Activated T-cell treated with anti-CD3 and anti-CD28 coated beads, Interleukin-2, amount 50 U/mL, for 24 hours (primary cell): Measurements from ENCODE around the gene ITGAL.
"Not testable (repeated sequence)": the region's sequence is repeated elsewhere in the genome, so short reads cannot be mapped to it uniquely, and the experiment has no call there.

Source experiments
- DNase-seq: peaks from one replicate; pipeline ENCODE4 v3.0.0-alpha.2; 2020
- H3K27ac Mint-ChIP-seq: 2 replicates; pipeline ENCODE4 v1.8.0; 2020; ENCODE audit warnings: mild to moderate bottlenecking, mixed read lengths
- H3K27me3 Mint-ChIP-seq: 2 replicates; pipeline ENCODE4 v1.8.0; 2020; ENCODE audit warnings: mixed read lengths
- H3K36me3 Mint-ChIP-seq: 2 replicates; pipeline ENCODE4 v1.8.0; 2020; ENCODE audit warnings: low read depth, mixed read lengths
- H3K4me1 Mint-ChIP-seq: 2 replicates; pipeline ENCODE4 v1.8.0; 2020; ENCODE audit warnings: low read depth, mixed read lengths
- H3K4me3 Mint-ChIP-seq: 2 replicates; pipeline ENCODE4 v1.8.0; 2020; ENCODE audit warnings: mild to moderate bottlenecking, moderate library complexity, mixed read lengths
- H3K9me3 Mint-ChIP-seq: 2 replicates; pipeline ENCODE4 v1.8.0; 2020; ENCODE audit warnings: mixed read lengths

The ITGAL gene

DNA sequence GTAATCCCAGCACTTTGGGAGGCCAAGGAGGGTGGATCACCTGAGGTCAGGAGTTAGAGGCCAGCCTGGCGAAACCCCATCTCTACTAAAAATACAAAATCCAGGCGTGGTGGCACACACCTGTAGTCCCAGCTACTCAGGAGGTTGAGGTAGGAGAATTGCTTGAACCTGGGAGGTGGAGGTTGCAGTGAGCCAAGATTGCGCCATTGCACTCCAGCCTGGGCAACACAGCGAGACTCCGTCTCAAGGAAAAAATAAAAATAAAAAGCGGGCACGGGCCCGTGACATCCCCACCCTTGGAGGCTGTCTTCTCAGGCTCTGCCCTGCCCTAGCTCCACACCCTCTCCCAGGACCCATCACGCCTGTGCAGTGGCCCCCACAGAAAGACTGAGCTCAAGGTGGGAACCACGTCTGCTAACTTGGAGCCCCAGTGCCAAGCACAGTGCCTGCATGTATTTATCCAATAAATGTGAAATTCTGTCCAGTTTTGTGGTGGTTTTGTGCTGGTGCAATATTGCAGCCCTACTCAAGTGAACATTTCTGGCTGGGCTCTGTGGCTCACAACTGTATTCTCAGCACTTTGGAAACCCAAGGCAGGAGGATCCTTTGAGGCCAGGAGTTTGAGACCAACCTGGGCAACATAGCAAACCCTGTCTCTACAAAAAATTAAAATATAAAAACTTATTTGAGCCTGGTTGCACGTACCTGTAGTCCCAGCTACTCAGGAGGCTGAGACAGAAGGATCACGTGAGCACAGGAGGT lies 50.3 kb downstream of the ITGAL start:
- H3K9me3 Mint-ChIP-seq, H3K27me3 Mint-ChIP-seq, H3K4me3 Mint-ChIP-seq, DNase-seq: not testable (repeated sequence)
- Mint-ChIP-seq H3K27ac (peak overlapping the region; percentile 52), H3K4me1 (peaks cover 19% of the 10 kb centered on the region), H3K36me3 (peaks cover 52% of the 10 kb centered on the region)

DNA sequence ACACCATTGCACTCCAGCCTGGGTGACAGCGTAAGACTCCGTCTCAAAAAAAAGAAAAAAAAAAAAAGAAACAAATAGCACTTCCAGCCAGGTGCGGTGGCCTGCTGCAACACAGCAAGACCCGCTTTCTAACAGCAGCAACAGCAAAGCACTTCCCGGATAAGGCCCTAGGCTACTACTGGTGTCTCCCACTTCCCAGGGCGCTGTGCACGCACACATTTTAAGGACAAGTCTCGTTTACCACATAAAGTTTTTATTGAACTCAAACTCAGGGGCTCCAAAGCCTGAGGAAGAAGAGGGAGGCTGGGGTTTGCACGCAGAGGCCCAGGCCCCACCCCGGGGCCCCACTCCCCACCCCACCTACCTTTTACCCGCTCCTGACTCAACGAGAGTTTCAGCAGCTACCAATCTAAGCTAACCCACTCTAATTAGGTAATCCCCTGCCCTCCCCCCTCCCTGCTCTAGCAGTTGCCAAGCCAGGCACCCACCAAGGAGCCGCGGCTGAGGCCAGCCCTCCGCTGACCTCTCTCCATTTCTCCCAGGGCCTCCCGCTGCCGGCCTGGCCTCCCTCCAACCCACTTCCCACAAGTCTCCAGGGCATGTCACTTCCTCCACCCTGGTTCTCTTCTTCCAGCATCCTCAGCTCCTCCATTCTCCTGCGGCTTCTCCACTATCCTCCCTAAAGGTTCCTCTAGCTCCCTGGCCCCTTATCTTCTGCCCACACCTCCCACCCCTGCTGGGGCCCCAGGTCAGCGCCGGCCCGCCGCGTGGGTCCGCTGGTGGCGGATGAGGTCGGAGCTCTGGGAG lies 51.4 kb downstream of the ITGAL start:
- peaks cover 41% of the 10 kb centered on the region for H3K36me3 Mint-ChIP-seq
- H3K9me3 Mint-ChIP-seq, result no peaks in the 10 kb centered on the region
- peak overlapping the region; percentile 83 for H3K27ac Mint-ChIP-seq
- peak overlapping the region; percentile 48 for H3K4me3 Mint-ChIP-seq
- H3K4me1 Mint-ChIP-seq, result peaks cover 26% of the 10 kb centered on the region
- no peak for DNase-seq
- no peaks in the 10 kb centered on the region for H3K27me3 Mint-ChIP-seq

DNA sequence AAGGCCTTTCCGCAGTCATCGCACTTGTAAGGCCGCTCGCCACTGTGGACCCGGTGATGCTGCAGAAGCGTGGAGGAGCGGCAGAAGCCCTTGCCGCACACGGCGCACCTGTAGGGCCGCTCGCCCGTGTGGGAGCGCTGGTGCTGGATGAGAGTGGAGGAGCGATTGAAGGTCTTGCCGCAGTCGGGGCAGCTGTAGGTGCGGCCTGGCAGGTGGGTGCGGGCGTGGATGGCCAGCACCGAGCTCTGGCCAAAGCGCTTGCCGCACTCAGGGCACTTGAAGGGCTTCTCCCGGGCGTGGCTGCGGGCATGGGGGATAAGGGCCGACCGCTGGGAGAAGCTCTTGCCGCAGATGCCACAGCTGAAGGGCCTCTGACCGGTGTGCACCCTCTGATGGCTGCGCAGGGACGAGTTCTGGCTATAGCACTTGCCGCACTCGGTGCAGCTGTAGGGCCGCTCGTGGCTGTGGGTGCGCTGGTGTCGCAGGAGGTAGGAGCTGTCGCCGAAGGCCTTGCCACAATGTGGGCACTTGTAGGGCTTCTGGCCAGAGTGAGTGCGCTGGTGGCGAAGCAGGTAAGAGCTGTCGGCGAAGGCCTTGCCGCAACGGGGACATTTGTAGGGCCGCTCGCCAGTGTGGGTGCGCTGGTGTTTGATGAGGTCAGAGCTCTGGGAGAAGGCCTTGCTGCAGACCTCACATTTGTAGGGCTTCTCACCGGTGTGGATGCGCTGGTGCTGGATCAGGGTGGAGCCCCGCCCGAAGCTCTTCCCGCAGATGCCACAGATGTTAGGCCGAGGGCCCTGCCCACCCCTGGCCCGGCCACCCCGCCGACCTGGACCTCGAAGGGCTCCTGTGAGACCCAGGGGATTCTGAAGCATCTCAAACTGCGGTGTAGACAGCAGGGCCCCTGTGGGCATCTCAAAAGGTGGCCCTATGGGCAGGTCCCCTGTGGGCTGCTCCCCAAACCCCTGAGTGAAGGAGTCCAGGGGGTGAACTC lies 52.3 kb downstream of the ITGAL start:
- H3K27ac Mint-ChIP-seq, result peak overlapping the region; percentile 83

DNA sequence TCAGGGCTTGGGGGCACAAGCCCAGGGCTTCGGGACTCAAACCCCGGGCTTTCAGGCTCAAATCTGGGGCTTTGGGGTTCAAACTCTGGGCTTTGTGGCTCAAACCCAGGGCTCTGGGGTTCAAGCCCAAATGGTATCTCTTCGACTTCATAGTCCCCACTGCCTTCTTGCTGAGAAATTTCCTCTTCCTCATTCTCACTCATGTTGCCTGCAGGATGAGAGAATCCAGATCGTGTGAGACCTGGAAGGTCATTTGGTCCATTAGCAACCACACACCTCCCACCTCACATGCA lies 53.2 kb downstream of the ITGAL start:
- Mint-ChIP-seq H3K4me1 (peaks cover 39% of the 10 kb centered on the region), H3K27ac (peak overlapping the region; percentile 89), H3K4me3 (peak overlapping the region; percentile 81), H3K27me3 (no peaks in the 10 kb centered on the region), H3K9me3 (no peaks in the 10 kb centered on the region), H3K36me3 (peaks cover 26% of the 10 kb centered on the region)
- DNase-seq, result no peak

More for the DNA sequence above, 52.3 kb downstream of the ITGAL start:
- peaks cover 32% of the 10 kb centered on the region for H3K36me3 Mint-ChIP-seq
- DNase-seq, result no peak
- H3K4me1 Mint-ChIP-seq, result peaks cover 30% of the 10 kb centered on the region
- H3K4me3 Mint-ChIP-seq, result peak overlapping the region; percentile 48
- H3K27me3 Mint-ChIP-seq, result no peaks in the 10 kb centered on the region
- H3K9me3 Mint-ChIP-seq, result no peaks in the 10 kb centered on the region

DNA sequence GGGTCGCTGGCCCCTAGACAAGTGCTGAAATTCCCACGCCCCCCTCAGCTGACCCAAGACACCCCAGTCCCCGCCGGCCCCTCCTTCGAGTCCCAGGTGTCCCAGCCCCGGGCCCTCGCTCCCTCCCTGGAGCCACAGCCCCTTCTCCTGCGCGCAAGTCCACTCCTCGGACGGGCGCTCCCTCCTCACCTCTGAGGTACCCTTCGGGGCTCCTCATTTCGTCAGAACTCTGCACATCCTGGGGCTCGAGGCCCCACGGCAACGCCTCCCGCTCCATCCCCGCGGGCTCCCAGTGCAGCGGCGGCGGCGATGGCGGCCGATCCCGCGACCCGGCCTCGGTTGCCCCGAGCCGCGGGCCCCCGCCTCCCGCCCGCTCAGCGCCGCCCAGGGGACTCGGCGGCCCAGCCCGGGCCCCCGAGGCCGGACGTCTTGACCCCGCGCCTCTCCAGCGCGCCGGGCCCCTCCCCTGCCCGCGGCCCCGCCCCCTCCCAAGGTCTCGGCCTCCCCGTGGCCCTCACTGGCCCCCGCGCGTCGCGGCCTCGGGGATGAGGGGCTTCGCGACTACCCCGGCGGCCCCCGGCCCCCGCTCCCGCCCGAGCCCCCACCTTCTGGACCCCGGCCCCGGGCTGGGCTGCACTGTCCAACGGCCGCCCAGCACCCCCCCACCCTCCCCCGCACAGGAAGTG lies 53.7 kb downstream of the ITGAL start, which contains the start of gene ZNF768:
ZNF768 (minus strand) TSS at position 430 of the 686 bp plus-strand sequence; CDS start at position 277, 153 bp downstream.
- Mint-ChIP-seq H3K27ac (peak within 1 kb of the TSS; percentile 89), H3K4me3 (peak within 1 kb of the TSS; percentile 81), H3K27me3 (no peaks in the 10 kb centered on the region), H3K9me3 (no peaks in the 10 kb centered on the region), H3K4me1 (peaks cover 43% of the 10 kb centered on the region), H3K36me3 (peaks cover 28% of the 10 kb centered on the region)
- no peak for DNase-seq

DNA sequence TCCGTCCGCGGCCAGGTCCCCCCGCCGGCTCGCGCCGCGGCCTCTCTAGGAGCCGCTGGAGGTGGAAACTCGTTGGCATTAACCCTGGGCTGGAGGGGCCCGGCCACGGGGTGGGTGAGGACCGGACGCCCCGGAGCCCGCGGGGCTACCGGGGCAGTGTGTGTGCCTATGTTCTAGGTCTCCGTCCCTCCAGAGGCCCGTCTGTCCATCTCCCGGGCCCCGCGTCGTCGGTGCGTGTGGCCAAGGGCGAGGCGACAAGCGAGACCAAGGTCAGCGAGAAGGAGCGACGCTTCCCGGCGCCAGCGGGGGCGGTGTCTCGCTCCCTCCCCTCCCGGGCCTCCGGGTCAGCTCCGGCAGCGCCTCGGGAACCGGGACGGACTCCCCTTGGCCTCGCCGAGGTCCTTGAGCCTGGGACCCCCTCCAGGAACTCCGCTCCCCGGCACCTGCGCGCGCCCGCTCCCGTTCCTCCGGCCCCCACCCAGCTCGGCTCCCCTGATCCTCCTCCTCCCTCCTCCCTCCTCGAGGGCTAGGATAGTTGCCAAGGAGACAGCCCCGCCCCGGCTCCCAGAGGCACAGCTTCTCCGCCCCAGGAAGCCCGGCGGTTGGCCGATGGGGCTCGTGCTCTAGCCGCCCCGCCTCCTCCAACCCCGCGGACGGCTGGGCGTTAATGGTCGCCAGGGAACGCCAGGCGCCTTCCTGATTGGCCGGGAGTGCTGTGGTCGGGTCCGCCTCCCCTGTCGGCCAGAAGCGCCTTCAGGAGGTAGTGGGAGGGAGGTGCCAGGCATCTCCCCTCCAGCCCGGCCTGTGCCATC lies 54.5 kb downstream of the ITGAL start:
- Mint-ChIP-seq H3K27ac (peak overlapping the region; percentile 76), H3K9me3 (no peaks in the 10 kb centered on the region), H3K36me3 (peaks cover 28% of the 10 kb centered on the region), H3K4me1 (peaks cover 43% of the 10 kb centered on the region), H3K27me3 (no peaks in the 10 kb centered on the region), H3K4me3 (peak overlapping the region; percentile 74)
- peak; percentile 95 for DNase-seq

DNA sequence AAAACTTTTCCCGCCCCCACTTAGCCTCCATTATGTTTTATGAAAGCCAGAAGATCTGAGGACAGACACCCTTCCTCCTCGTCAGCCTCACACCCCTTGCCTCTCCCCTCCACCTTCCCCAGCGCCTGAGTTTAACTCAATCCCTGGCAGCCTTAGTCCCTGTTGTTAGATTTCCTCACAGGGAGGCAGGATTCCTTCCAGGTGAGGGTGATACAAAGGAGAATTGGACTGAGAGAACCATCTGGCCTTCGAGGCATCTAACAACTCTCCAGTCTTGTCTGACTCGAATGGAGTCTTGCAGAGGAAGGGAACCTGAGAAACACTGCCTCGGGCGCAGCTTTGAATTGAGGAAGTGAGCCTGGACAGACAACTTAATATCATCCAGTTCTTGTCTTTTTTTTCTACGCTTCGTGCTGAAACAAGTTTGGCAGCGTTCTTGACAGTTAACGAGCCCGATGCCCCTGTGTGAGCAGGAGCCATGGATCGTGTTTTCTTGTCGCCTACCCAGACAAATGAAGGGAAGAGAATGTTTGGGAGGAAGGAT lies 55.2 kb downstream of the ITGAL start:
- no peak for DNase-seq
- peaks cover 29% of the 10 kb centered on the region for H3K36me3 Mint-ChIP-seq
- peak overlapping the region; percentile 74 for H3K4me3 Mint-ChIP-seq
- peak overlapping the region; percentile 76 for H3K27ac Mint-ChIP-seq
- H3K9me3 Mint-ChIP-seq, result no peaks in the 10 kb centered on the region
- H3K4me1 Mint-ChIP-seq, result peaks cover 42% of the 10 kb centered on the region
- H3K27me3 Mint-ChIP-seq, result no peaks in the 10 kb centered on the region

DNA sequence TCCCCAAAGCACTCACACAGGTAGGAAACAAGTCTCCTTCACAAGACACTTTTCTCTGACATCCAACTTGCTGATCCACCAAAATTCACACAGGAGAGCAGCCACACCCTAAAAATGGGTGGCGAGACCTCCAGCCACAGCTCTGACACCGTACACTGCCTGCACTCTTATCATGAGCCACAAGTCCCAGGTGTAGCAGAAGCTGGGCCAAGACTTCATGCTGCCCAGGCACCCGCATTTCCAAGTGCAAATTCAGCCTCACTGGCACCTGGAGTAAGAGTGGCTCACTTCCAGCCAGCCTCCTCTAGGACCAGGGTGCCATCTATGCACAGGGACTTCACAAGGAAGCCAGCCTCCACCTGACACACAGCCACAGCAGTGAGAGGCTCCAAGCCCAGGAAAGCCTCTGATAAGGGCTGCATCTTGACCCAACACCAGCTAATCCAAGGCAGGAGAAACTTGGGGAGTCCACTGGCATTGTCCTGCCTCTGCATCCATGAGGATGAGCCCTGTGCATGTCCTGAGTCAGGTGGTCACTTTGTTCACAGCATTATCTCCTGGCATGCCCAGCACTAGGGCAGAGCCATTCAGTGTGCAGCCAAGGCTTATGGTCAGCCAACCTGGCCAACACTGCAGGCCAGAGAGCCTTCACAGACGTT lies 56.4 kb downstream of the ITGAL start:
- peaks cover 37% of the 10 kb centered on the region for H3K36me3 Mint-ChIP-seq
- H3K4me3 Mint-ChIP-seq, result no peak overlapping the region
- H3K27ac Mint-ChIP-seq, result peak overlapping the region; percentile 73
- H3K4me1 Mint-ChIP-seq, result peaks cover 45% of the 10 kb centered on the region
- no peak for DNase-seq
- no peaks in the 10 kb centered on the region for H3K9me3 Mint-ChIP-seq
- no peaks in the 10 kb centered on the region for H3K27me3 Mint-ChIP-seq

DNA sequence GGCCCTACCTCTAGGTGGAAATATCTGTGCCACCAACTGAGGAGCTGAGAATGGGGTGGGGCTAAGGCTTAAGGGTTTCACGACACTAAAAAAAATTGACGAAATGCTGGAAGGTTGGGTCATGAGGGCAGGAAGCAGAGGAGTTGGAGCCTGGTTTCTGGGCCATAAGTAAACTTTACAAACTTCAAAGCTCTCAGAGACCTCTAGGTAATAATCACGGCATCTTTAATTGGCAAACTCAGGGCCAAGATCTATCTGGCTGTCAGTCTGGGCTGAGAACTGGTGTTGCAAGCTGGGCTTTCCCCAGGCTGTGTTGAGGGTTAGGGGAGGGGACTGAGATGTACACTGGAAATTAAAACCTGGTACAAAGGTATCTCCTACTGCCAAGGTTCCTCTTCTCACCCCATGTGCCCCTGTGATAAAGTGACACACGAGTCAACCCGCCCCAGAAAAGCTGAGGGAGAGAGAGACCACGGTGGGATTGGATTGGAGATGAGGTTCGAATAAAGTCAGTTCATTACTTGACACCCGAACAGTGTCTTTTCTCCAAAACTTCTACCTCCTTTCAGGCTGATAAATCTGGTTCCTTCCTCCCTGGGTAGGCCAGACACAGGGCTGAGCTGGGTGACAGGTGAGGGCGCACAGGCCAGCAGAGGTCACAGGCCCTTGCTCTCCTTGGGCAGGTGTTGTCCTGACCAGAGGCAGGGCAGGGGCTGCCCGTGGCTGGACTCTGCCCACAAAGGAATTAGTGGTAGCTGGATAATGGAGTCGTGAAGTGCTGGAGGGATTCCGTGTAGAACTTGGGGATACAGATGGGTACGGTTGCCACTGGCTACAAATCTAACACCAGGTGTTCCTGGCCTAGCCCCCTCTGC lies 57.9 kb downstream of the ITGAL start:
- no peaks in the 10 kb centered on the region for H3K27me3 Mint-ChIP-seq
- H3K4me1 Mint-ChIP-seq, result peaks cover 40% of the 10 kb centered on the region
- DNase-seq, result no peak
- peaks cover 41% of the 10 kb centered on the region for H3K36me3 Mint-ChIP-seq
- peak overlapping the region; percentile 76 for H3K27ac Mint-ChIP-seq
- H3K4me3 Mint-ChIP-seq, result no peak overlapping the region
- H3K9me3 Mint-ChIP-seq, result no peaks in the 10 kb centered on the region

DNA sequence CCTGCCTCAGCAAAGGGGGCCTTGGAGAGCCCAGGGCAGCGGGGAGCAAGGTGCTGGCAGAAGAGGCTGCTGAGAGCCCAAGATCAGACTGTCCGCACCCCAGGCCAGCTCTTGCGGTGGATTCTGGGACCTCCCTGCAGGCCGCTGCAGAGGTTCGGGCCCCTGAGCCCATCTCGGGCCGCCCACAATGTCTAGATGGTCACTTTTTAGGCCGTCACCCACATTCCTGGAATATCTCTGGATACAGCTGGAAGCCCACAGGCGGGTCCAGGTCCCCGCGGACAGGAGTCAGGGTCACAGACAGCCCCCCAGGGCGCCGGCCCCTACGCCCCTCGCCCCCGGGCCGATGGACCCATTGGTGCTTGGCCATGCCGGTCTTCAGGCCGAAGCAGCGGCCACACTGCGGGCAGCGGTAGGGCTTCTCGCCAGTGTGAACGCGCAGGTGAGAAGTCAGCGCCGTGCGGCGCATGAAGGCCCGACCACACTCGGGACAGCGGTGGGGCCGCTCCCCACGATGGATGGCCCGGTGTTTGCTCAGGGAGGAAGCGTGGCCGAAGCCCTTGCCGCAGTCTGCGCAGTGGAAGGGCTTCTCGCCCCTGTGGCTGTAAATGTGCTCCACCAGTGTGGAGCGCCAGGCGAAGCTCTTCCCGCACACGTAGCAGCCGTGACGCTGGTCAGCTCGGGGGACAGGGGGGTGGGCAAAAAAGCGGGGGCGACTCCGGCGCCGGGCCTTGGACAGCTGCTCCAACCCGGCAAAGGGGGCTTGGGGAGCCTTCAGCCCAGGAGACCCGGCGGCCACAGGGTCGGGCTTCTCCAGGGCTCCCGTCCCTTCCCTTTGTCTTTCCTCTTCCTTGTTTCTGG lies 60.0 kb downstream of the ITGAL start:
- Mint-ChIP-seq H3K4me3 (peak overlapping the region; percentile 85), H3K27me3 (no peaks in the 10 kb centered on the region), H3K27ac (peak overlapping the region; percentile 87), H3K9me3 (no peaks in the 10 kb centered on the region), H3K4me1 (peaks cover 50% of the 10 kb centered on the region), H3K36me3 (peaks cover 62% of the 10 kb centered on the region)
- DNase-seq, result no peak

DNA sequence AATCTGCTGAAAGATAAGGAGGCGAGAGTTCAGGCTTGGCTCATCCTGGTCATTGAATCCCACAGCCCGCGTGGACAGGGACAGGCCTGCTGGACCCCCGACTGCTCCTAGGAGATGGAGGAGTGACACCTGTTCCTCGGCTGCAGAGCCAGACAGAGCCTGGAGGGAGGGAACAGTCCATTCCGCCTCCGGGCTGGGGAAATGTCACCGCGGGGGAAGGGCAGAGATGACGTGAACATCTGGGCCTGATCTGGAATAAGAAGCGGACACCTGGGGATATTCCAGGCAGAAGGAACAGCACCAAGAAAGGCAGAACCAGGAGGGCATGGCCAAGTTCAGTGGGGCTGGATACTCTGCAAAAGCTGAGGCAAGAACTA lies 60.6 kb downstream of the ITGAL start:
- H3K9me3 Mint-ChIP-seq, result no peaks in the 10 kb centered on the region
- peak overlapping the region; percentile 87 for H3K27ac Mint-ChIP-seq
- DNase-seq, result no peak
- peaks cover 68% of the 10 kb centered on the region for H3K36me3 Mint-ChIP-seq
- peaks cover 49% of the 10 kb centered on the region for H3K4me1 Mint-ChIP-seq
- H3K27me3 Mint-ChIP-seq, result no peaks in the 10 kb centered on the region
- H3K4me3 Mint-ChIP-seq, result peak overlapping the region; percentile 85
